Stimulated activated CD8-positive, alpha-beta memory T cell treated with anti-CD3 and anti-CD28 coated beads, Interleukin-15, amount 100 ng/mL, for 4 hours (primary cell): ENCODE measurements around the gene CADPS.

ENCODE experiments used
- DNase-seq, 2 donors: peaks; one replicate each; pipeline ENCODE4 v3.0.0-alpha.2; 2020; ENCODE audit warnings: low read depth in 2 of 2

The CADPS gene

DNA sequence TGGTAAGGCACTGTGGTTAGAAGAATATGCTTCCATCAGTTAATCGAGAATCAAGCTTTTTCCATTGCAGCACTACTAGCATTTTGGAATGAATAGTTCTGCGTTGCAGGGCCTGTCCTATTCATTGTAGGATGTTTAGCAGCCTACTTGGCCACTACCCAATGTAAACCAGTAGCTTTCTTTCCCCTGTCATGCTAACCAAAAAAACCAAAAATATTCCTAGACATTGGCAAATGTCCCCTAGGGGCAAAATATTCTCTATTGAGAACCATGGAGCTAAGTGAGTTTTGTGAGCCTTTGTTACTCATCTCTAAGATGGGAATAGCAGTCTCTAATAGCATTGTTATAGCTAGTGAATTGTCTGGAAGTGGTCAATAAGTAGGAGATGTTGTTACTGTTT lies 187.2 kb downstream of the CADPS start:
- no peak for DNase-seq

DNA sequence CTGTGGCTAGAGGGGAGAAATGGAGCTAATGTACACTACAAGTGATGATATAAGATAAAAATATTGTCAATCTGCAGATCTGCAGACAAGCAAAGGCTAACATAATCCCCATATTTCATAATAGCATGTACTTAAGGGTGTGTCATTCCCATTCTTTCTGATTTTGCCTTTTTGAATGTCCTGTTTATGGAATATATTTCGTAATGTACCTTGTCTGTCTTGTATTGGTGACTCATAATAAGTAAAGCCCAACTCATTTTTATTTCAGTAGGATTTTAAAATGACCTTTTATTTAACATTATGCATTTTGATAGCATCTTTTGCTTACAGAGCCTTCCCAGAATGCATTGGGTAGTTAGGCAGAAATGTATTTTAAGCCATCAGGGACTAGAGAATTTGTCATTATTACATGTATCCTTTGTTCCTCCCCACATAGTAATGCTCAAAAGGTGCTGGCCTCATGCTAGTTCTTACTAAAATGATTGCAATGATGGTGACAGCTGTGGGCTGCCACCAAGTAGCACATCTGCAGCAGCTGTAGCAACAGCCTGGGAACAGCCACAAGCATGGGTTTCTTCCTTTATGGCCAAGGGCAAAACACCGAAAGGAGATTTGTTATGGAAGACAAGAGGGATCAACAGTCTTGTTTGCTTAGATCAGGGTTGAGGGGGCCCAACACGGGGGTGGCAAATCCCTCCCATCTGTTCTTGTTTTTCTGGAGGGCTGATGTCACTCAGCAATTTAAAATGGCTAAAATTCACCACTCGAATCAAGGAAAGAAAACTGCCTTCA lies 188.5 kb downstream of the CADPS start:
- DNase-seq, result no peak

DNA sequence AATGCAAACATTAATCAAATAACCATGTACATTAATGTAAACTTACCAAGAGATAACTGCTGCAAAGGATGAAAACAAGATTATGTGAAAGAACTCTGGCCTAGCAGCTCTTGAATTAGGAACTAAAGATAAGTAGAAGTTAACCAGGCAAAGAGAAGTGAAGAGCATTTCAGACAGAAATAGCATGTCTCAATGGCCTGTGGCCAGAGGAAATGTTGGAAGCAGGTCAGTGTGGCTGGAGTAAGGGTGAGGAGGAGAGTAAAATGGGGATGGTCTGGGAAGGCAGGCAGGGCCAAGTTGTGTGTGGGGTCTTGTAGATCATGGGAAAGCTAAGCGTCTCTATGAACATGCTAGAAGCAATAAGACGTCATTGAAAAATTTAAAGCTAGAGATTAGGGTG lies 192.4 kb downstream of the CADPS start:
- no peak for DNase-seq

DNA sequence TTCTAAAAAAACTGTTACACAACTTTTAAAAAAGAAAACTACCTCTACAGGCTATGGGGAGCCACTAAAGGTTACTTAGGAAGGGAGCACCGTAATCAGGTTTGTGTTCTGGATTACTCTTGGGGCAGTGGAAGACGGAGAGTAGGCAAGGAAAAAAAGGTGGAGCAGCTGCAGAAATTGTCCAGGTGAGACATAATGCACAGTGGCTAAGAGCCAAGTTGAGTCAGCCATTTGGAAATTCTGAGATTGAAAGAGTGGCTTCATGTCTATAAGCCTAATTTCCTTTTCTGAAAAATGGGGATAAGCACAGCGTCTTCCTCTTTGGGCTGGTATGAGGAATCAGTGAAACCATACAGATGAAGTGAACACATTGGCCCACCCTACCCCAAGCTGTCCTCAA lies 195.2 kb downstream of the CADPS start:
- DNase-seq, result no peak

DNA sequence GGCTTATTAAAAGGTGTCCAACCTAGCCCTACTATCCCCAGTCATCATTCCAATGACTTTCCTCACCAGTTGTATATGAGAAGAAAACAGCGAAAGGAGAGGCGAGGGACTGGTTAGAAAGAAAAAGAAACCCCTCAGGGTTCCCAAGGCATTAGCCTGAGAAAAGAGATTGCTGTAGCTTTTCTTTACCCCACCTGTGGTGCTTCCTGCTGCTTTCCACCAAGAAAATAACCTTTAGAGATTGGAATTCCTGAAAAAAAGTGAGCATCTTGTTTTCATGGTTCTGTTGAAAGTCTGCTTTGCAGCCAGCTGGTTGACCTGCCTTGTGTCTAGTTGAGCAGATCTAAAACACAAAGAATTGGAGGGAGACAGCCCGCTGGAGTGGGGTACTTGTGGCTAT lies 196.4 kb downstream of the CADPS start:
- no peak for DNase-seq

DNA sequence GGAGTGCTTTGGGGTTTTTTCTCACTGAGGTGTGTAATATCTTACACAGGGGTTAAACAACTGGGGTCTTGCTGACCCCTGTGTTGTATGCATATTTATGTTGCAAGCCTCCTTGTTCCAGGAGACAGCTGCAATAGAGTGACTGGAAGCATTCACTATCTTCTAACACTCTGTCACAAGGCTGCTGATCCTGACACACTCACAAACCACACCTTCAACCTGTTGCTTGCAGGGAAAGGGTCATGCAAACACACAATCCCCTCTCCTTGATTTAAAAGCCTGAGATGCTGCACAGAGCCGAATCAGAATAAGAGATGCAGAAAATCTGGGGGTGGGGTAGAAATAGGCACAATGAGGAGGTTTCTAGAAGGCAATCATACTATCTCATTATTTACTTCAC lies 197.3 kb downstream of the CADPS start:
- no peak for DNase-seq

DNA sequence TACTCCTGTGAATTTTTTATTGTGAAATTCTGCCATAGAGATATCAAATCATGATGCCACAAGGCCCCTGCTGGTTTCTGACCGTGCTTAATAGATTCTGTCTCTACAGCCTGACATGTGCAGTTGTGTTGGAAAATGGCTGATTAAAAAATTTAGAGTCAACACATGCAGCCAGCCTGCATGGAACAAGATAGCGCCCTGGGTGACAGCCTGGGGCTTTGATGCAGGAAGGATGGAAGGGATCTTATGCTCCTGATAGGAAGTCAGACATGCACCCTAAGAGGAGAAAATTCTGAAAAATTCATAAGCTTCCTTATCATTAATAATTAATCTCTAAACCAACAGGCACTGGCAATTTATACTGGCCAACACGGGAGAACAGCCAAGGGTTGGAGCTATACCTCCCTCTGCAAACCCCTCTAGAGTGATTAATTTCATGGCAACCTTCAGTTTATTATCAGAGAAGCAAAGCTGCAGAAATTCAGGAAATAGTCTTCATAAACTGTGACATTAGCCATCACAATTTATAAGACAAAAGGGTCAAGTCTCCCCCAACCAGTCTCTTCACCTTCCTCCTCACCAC lies 198.4 kb downstream of the CADPS start:
- DNase-seq, result no peak

DNA sequence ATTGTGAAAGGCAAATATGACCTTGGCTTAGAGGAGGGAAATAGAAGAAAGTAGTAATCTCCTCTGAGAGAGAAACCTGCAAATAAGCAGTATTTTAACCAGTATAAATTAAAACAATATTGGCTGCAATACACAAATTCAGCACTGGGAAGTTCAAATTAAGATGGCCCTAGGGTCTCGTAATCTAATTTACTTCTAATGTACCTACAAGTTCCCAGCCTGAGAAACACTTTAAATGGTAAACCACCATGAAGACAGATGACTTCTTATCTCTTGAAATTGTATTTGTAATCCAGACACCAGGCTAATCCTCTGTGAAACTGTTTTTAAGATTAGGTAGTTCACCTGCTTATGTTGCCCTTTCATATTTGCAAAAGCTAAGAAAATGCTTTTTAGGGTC lies 199.7 kb downstream of the CADPS start:
- DNase-seq, result no peak

DNA sequence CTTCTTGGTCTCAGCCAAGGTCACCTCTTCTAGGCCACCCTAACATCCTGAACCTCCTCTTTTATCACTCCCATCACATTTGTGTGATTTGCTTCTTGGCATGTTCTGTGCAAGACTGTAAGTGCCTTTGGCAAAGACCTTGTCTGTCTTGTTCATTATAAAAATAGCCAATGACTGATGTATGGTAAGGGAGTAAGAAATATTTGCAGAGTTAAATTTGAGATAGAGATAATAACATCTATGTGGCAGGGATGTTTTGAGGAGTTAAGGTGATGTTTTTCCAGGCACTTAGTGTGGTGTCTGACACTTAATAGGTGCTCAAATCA lies 202.3 kb downstream of the CADPS start:
- no peak for DNase-seq

DNA sequence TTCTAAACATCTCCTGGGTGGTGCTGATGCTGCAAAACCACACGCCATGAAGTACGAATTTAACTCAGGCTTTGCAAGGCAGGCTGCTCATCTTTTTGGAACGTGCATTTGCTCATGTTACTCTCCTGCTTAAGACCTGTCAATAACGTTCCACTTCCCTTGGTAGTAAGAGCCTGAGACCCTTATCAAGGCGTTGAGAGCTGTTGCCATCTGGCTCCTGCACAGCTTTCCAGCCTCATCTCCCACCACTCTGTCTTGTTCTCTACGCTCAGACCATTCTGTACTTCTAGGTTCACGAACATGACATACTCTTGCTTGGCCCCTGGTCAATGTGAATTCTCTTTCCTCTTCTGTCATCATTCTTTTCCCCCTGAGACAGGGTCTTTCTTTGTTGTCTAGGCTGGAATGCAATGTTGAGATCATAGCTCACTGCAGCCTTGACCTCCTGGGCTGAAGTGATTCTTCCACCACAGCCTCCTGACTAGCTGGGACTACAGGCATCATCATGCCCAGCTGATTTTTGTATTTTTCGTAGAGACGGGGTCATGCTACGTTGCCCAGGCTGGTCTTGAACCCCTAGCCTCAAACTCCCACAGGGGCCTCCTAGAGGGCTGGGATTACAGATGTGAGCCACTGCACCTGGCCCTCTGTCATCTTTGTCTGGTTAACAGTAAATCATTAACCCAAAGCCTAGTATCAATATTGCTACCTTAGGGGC lies 202.8 kb downstream of the CADPS start:
- DNase-seq, result no peak

DNA sequence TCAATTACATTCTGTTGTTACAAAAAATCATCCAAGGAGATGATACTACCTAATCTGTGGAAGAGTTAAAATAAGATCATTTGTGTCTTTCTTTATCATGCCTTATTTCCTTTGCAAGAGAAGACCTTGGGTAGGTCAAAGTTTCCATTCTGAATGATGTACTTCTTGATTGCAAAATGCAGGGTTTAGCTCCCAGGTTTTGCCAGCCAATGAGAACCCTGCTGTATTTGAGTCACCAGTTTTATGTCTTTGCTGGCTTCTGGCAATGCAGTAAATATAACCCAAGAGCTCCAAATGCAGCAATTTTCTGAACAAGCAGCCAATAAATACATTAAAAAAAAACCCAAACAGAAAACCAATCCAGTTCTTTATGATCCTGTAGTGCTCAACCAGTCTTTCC lies 204.9 kb downstream of the CADPS start:
- no peak for DNase-seq

DNA sequence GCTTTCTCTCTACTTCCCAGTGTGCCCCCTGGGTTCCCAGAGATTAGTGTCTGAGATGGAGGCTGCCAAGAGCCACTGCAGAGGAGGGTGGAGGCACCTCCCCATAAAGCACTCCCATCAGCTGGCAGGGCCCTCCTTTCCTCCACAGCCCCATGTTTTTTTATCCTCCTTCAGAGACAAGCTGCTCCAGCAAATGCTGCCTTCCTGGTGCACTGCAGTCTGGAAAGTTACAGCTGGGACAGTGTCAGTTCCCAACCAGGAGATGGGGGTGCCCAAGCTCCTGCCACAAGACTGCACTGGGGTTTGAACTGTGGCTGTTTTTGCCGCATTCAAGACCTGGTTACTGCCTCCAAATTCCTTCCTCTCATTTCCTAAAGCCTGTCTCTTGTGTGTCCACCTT lies 206.1 kb downstream of the CADPS start:
- DNase-seq, result no peak

DNA sequence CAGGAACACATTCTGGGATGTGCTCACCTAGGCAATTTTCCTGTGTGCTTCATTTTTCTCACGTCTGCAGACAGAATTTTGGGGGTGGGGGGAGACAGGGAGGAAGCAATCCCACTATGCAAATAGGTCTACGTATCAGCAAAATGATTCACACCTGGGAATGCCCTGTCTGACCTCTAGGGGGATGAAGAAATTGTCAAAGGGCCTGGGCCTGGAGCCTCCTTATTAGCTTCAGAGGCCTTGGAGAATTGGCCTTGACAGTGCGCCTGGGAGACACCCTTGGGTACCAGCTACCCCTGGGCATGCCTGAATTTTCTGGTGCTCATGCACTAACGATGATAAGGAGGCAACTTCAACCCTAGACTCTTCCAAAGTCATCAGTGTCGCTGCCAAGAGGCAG lies 207.5 kb downstream of the CADPS start:
- DNase-seq, result no peak

DNA sequence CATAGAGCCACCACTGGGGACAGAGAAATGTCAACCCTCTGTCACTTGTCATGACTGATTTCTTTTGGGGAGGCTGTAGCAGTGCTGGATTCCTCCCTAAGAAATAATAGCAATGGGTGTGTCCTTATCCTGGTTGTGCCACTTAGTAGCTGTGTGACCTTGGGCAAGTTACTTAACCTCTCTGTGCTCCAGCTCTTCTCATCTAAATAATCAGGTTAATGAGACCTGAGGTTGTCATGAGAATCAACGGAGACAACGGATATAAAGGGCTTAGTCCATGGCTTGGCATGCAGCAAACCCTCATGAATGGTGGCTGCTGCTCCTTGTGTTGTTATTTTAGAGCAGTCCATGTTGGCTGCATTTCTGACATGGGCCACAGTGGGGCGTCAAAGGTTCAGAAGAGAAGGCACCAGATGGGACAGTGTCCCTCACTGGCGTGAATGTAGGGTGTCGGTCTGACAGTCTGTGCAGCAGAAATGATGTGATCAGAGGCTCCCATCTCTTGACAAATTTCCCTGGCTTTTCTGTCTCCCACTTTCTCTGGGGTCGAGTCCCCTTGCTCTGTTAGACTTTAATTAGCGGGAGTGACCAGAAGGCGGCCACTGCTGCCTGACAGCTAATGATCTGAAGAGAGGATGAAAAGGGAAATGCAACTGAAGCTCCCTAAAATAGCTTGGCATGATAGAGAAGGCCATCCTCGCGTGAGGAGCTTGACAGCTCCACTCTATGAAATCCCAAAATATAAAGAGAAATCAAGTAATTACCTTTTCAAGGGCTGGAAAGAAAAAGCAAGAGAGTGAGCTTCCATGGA lies 209.4 kb downstream of the CADPS start:
- DNase-seq, result no peak

DNA sequence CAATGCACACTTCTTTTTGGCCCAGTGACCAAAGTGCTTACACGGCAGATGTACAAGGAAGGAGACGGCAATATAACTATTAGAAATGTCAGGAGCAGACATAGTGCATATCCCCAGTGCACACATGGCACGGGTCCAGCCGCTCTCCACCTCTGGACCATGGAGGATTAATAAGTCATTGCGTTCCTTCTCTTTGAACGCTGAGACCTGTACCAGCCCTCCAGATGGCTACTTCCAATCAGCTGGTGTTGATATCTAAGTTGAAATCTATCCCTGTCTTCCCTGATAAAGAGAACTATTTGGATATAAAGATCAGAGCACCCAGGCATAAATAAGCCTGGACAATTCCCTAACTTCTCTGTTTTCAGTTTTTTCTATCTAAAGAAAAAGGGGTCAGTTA lies 212.5 kb downstream of the CADPS start:
- DNase-seq, result no peak

DNA sequence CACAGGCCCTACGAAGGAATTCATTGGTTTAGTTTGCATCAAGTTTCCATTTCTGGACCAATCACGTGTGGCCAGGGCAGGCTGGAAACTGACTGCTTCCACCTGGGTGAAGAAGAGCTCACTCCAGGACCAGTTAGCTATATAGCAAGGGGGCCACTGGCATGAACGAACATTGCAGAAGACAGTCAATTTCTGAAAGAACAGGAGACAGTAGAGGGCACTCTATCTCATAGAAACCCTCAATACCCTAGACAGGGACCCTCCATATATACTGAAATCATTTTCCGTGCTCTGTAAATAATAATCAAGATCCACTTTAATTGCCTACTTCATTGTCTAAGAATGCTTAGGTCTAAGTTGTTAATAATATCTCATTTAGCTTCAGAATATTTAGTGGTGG lies 215.6 kb downstream of the CADPS start:
- DNase-seq, result no peak

DNA sequence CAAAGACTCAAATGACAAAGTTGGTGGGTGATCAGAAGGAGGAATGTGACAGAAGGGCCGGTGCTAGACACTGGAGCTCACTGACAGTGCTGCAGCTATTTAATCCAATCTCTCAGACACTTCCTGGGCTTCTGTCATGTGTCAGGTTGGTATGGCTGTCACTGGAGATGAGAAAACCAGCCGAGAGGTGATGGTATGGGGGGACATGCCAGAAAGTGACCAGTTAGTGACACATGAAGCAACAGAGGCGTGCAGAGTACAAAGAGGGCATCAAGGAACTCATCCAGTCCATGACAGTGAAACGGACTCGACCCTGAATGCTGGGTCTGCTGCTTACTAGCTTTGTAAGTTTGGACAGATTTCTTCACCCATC lies 219.5 kb downstream of the CADPS start:
- DNase-seq, result no peak

DNA sequence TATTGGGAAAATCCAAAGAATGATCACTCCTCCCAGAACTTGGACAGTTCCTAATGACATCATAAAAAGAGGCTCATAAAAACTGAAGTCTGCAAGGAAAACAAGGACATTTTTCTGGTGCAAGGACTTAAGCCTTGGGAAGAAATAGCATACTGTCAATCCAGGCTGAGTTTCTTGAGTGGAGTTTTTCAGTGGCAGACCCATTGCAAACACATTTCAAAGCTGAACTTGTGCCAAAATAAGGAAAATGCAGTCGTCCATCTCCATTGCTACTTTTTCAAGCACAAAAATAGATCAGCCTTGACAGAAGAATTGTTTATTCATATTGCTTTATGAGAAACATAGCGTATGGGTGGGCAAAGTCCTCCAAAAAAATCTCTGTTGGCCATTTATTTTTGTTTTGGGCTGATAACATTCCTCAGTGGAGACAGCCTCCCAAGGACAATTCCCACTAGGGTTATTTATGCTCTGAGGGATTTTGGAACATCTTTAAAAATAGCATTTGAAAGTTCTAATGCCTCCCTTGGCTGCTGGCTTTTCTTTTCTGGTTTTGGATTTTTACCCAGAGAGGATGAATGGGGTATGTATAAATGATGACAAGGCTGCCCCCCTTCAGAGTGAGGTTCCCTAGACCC lies 220.0 kb downstream of the CADPS start:
- no peak for DNase-seq

DNA sequence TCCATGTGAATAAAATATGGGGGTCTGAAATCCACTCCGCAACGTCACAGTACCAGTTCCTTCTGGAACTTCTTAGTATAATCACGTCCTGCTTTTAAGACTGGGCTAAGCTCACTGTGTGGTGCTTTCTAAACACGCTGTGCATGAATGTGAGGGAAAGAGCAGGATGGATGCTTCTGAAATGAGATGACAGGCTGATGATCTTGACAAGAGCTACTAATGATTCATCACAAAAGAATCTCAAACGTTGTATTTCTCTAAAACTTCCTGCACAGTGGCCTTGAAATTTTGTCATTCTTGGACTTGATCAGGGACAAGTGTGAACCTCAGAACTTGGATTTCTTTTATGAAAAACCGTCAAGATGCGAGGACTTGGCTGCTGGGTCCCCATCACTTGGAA lies 221.4 kb downstream of the CADPS start:
- DNase-seq, result no peak

DNA sequence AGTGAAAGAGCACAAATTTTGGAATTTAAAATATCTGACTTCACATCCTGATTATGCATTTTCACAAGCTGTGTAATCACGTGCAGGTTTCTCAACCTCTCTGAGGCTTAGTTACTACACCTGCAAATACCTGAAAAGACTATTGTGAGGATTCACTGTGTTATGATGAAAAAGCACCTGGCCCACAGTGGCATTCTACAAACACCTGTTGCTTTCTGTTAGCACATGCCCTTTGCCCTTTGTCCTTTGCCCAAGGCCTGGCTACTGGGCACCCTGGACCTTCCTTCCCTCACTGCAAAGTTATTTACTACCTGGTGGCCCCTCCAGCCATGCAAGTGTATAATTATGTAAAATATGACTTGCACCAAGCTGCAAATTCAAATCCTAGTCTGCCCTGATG lies 227.5 kb downstream of the CADPS start:
- DNase-seq, result no peak

DNA sequence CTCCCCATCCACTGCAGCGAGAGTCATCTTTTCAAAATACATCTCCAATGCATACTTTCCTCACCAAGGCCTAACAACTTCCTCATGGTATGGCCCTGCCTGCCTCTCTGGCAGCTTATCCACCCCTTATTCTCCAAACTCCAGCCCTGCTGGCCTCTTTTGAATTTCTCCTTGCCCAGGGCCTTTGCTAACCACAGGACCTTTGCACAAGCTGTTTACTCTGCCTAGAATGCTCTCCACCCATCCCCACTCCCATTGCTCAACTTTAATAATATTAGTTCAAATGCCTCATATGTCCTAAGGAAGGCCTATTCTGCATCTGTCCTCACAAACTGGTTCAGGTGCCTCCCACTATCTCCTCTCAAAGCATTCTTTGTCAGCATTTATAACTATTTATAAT lies 230.7 kb downstream of the CADPS start:
- DNase-seq, result no peak

DNA sequence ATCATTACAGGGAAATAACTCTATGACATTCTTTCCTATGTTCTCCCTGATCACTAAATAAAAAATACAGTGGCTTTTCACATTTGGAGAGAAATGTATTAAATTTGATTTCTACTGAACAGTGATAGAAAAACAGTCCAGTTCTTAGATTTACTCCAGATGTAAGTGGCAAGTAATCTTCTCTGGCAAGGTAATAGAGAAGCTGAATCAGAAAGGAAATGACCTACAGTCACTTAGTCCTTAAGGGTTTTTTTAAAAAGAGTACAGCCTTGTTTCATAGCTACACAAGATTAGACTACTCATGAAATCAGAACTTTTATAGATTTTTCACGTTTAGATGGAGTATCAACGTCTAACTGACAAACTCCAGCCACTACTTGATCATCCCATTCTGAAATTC lies 236.9 kb downstream of the CADPS start:
- DNase-seq, result no peak
